ENCODE results near the gene COX7B2.

DNA sequence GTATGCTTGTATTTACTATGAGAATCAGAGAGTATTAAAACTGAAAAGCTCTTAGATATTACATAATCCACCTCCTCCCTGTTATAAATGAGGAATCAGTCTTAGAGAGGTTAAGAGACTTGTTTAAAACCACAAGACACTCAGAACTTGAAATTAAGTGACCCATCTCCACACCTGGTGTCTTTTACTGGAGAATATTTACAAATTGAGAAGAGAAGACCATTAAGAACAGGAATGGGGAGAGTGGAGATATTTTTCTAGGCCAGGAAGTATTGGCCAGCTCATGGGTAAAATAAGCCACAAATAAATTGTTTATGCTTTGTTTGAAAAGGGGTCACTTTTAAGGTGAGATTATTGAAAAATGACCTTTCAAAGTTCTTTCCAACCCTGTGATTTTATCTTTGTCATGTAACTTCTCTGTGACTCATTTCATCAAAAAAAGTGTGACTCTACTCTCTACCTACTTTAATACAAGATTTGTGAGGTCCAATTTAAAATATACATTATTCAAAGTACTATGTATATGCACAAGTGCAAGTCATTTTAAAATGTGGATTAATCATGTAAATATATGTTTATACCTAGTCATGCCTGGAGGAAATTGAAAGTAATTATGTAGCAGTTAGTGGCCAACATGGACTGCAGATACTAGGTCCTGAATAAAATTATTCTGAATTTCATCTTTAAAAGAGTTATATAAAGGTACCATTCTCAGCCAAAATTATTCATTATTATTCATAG is 15.9 kb upstream of the COX7B2 start:
- no peak for TF ChIP-seq POLR2AphosphoS5 (IDR thresholded peaks at IDR 0.05; ENCODE audit: low read depth, low read length)
- TF ChIP-seq POLR2A (IDR thresholded peaks at IDR 0.05; ENCODE audit: low read depth, low read length) = no peak
- no peak for TF ChIP-seq TAF1 (IDR thresholded peaks at IDR 0.05; ENCODE audit: borderline replicate concordance, low read depth, low read length)
